GM21360 (cell line): ENCODE results near the gene RAMP3.
"Not testable (repeated sequence)": the region's sequence is repeated elsewhere in the genome, so short reads cannot be mapped to it uniquely, and the experiment has no call there.

Source experiments
- ATAC-seq: cut with Tn5 transposase; IDR thresholded peaks from one replicate; pipeline ENCODE4 v1.9.1; 2021; ENCODE audit warnings: mild to moderate bottlenecking, moderate library complexity; ENCODE audit not compliant: unreplicated experiment

Gene RAMP3

GRCh38 chr7:45155941-45156340 is 1.6 kb upstream of the RAMP3 start:
- no peak for ATAC-seq

GRCh38 chr7:45156516-45157272 is 897 bp upstream of the RAMP3 start:
- ATAC-seq: no peak

GRCh38 chr7:45157286-45157652 is 322 bp upstream of the RAMP3 start:
- no peak for ATAC-seq

- no peak for ATAC-seq
Observed at GRCh38 chr7:45158471-45158870, 880 bp downstream of the RAMP3 start.

- no peak for ATAC-seq
Observed at GRCh38 chr7:45159296-45159695, 1.7 kb downstream of the RAMP3 start.

GRCh38 chr7:45160417-45160881 is 2.9 kb downstream of the RAMP3 start:
- no peak for ATAC-seq

- no peak for ATAC-seq
Observed at GRCh38 chr7:45161138-45161537, 3.5 kb downstream of the RAMP3 start.

- no peak for ATAC-seq
Observed at GRCh38 chr7:45161842-45162241, 4.3 kb downstream of the RAMP3 start.

GRCh38 chr7:45162311-45162845 is 4.8 kb downstream of the RAMP3 start:
- ATAC-seq: no peak

GRCh38 chr7:45162943-45163691 is 5.5 kb downstream of the RAMP3 start:
- ATAC-seq: no peak

GRCh38 chr7:45163692-45164052 is 6.1 kb downstream of the RAMP3 start:
- ATAC-seq: no peak

- not testable (repeated sequence) for ATAC-seq
Observed at GRCh38 chr7:45164271-45164670, 6.7 kb downstream of the RAMP3 start.

- ATAC-seq: no peak
Observed at GRCh38 chr7:45165857-45166256, 8.3 kb downstream of the RAMP3 start.

GRCh38 chr7:45171946-45172345 is 14.4 kb downstream of the RAMP3 start:
- ATAC-seq: no peak

GRCh38 chr7:45173596-45174327 is 16.2 kb downstream of the RAMP3 start:
- ATAC-seq: no peak

- ATAC-seq: no peak
Observed at GRCh38 chr7:45174328-45174610, 16.7 kb downstream of the RAMP3 start.

- ATAC-seq: no peak
Observed at GRCh38 chr7:45174966-45175765, 17.6 kb downstream of the RAMP3 start.

GRCh38 chr7:45176091-45176490 is 18.5 kb downstream of the RAMP3 start:
- ATAC-seq: no peak

- no peak for ATAC-seq
Observed at GRCh38 chr7:45176886-45177731, 19.5 kb downstream of the RAMP3 start.

- ATAC-seq: no peak
Observed at GRCh38 chr7:45177801-45178200, 20.2 kb downstream of the RAMP3 start.
